ENCODE results near the gene ALK.

DNA sequence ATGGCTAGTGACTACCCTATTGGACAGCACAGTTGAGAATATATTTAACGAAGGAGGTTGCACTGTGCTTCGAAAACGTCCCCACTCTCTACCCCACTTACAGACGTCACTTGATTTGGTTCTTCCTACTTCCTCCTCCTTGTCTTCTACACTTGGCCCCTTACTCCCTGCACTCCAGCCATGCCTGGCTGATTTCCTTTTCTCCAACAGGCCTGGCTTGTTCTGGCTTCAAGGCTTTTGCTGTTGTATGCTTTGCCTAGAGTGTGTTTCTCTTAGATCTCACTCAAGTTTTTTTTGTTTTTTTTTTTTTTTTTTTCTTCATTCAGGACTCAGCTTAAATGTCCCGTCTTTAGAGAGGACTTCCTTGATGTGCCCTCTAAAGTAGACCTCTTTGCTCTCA, 469.4 kb downstream of the ALK start:
- TF ChIP-seq, protein P1, sequence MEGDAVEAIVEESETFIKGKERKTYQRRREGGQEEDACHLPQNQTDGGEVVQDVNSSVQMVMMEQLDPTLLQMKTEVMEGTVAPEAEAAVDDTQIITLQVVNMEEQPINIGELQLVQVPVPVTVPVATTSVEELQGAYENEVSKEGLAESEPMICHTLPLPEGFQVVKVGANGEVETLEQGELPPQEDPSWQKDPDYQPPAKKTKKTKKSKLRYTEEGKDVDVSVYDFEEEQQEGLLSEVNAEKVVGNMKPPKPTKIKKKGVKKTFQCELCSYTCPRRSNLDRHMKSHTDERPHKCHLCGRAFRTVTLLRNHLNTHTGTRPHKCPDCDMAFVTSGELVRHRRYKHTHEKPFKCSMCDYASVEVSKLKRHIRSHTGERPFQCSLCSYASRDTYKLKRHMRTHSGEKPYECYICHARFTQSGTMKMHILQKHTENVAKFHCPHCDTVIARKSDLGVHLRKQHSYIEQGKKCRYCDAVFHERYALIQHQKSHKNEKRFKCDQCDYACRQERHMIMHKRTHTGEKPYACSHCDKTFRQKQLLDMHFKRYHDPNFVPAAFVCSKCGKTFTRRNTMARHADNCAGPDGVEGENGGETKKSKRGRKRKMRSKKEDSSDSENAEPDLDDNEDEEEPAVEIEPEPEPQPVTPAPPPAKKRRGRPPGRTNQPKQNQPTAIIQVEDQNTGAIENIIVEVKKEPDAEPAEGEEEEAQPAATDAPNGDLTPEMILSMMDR (conservative IDR thresholded peaks at IDR 0.05; ENCODE audit: low read depth, low read length), result no peak
- no peak for TF ChIP-seq EZH2 (IDR thresholded peaks at IDR 0.05; ENCODE audit: low read length, unreplicated experiment)
- no peak for TF ChIP-seq EZH2phosphoT487 (IDR thresholded peaks at IDR 0.05; ENCODE audit: borderline replicate concordance, low read length)
